ENCODE measurements around the gene SELENON.

SELENON gene

DNA sequence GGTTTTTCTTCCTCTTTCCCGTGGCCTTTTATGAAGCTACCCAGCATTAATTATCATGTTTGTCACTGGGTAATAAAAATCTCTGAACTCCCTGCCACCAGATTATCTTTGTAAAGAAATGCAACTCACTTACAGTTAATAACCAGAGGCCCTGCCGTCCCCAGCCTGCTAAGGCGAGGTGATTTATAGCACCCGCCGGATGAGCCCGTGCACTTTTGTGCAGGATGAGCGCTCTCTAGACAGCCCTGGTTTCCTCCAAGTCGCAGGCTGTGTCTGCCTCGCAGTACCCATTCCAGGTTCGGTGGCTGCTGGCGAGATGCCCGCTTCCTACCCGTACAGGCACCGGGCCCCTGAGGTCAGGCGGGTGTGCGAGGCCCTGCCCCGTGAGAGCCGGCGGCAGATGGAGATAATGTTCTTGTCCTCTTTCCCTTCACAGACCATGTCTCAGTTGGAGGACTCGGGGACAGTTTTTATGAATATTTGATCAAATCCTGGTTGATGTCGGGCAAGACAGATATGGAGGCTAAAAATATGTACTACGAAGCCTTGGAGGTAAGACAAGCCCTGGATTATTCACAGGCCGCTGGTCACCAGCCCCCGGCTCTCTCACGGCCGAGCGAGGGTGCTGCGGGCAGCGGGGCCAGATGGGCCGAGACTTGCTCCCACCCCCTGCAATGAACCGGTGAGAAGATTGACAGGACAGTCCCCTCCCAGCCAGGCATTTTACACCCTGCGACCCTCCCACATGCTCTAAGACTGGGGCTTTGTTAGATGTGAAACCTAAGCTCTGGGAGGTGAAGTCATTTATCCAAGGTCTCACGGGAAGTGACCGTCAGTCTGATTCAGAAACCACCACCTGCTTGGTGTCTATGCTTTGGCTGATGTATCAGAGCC is 28.5 kb upstream of the SELENON start:
- no peak for DNase-seq

DNA sequence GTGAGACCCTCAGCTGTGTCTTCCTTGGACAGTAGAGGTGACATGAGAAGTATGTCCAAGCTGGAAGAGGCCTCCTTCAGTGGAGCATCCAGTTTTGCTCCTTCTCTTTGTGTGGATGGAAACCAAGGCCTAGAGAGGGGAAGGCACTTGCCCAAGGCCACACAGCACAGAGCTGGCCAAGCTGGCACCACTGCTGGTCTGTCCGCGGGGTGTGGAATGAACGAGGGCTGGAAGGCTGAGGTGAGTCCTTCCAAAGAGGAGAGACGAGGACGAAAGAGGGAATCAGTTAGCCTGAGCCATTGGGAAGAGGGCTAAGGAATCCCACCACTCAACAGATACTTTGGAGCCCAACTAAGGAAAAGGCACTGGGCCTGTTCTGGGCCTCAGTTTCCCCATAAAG is 27.8 kb upstream of the SELENON start:
- DNase-seq = no peak

DNA sequence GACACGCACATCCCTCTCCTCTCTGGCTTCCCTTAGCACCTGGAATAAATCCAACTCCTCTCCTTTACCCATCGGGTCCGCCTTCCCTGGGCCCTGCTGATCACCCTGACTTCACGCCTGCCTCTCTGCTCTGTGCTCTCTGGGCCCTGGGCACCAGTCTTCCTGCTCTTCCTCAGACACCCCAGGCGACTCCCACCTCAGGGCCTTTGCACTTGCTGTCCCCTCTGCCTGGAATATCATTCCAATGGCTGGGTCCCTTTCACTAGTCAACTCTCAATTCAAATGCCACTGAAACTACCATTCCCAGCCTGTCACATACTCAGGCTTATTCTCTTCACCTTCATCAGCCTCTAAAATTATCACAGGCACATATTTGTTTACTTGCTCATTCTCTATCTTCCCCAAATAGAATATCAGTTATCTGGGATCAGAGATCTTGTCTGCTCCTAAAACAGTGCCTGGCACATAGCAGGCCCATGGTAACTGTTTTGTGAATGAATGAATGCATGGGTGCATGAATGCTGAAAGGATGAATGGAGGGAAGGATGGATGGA is 27.2 kb upstream of the SELENON start:
- DNase-seq = no peak

- DNase-seq = no peak
Observed at GRCh38 chr1:25773441-25774125, 26.4 kb upstream of the SELENON start.

GRCh38 chr1:25774206-25774803 is 25.7 kb upstream of the SELENON start:
- no peak for DNase-seq

GRCh38 chr1:25774921-25775771 is 24.8 kb upstream of the SELENON start:
- peak; percentile 71 for DNase-seq

GRCh38 chr1:25779388-25779787 is 20.6 kb upstream of the SELENON start:
- DNase-seq = no peak

DNA sequence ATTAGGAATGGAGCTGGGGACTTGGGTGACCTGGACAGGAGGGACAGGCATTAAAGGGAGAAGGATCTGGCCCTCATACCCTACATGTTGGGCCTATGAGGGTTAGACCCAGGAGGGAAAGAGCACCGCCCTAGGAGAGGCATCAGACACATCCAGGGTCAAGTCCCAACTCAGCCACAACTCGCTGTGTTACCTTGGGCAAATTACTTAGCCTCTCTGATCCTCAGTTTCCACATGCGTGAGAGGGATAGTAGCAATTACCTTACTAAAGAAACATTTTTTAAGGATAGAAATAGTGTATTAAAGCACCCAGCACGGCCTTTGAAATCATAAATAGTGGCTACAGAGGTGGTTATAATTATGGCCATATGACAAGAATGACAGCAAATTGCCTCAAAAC is 20.1 kb upstream of the SELENON start:
- DNase-seq = no peak

DNA sequence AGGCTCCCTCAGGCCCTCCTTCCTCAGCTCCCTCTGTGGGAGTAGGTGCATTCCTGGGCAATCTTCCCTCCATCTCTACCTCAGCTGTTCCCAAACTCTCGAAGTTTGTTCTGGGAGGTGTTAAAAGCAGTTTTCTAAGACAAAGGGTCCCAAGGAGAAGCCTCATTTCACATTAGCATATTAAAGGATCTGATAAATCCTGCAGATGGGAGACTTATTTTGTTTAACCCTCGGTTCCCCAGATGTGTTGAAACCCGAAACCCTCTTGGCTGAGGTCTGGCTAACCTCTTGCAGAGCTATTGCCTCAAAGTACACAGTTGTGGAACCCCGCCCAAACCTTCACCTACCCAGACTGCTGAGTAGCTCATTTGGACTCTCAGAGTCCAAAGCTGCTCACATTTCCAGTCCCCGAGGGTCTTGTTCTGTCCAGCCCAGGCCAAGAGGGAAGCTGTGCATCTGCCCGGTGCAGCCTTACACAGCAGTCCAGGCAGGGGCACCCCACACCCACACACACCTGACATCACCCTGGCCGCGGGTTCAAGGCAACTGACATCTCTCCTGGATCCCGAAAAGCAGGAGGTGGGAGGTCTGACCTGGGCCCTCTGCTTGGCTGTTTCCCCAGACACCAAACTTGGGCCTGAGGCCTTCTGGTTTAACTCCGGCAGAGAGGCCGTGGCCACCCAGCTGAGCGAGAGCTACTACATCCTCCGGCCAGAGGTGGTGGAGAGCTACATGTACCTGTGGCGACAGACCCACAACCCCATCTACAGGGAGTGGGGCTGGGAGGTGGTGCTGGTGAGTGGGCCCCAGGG is 19.5 kb upstream of the SELENON start:
- DNase-seq = no peak

DNA sequence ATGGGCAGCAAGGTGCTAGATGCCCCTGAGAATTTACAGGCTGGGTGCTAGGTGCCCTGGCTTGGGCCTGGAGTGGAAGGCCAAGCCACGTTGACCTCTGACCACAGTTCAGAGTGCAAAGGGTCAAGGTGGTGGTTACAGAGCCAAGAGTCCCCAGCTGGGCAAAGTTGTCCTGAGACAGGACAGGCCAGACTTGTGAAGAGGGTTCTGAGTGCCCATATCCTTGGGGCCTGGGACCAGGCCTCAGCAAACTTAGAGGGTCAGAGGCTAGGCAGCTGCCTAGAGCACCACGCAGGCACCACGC is 18.9 kb upstream of the SELENON start:
- DNase-seq = no peak

GRCh38 chr1:25782608-25783201 is 17.3 kb upstream of the SELENON start:
- no peak for DNase-seq

DNA sequence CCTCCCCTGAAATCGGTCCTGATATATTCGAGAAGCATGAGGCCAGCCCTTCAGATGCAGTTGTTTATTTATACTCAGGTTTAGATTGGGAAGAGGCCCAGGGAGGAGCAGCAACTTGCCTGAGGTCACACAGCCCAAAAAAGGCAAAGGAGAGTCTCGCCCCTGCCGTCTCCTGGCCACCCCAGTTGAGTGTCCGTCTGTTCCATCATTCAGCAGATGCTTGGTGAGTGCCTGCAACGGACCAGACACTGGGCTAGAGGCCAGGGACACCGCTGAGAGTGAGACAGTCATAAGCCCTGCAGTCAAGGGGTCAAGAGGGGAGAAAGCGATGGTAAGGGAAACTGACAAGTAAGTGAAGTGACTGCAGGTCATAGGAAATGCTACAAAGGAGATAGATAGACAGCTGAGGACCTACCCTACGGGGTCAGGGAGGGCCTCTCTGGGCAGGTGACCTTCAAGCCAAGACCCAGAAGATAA is 15.4 kb upstream of the SELENON start:
- DNase-seq = no peak

- no peak for DNase-seq
Observed at GRCh38 chr1:25785333-25786067, 14.5 kb upstream of the SELENON start.

- no peak for DNase-seq
Observed at GRCh38 chr1:25786887-25787759, 12.9 kb upstream of the SELENON start.

DNA sequence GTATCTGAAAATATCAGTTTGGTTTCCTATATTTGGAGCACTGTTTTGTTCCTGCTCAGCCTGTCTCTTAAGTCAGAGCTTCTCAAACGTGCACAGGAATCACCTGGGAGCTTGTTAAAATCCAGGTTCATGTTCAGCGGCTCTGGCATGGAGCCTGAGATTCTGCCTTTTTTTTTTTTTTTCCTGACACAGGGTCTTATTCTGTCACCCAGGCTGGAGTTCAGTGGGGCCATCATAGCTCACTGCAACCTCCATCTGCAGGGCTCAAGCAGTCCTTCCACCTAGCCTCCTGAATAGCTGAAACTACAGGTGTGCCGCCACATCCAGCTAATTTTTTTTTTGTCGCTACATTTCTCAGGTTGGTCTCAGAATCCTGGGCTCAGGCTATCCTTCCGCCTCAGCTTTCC is 12.2 kb upstream of the SELENON start:
- no peak for DNase-seq

GRCh38 chr1:25790472-25790871 is 9.5 kb upstream of the SELENON start:
- DNase-seq = no peak

GRCh38 chr1:25792115-25792514 is 7.9 kb upstream of the SELENON start:
- DNase-seq = no peak

- no peak for DNase-seq
Observed at GRCh38 chr1:25793585-25794170, 6.3 kb upstream of the SELENON start.

DNA sequence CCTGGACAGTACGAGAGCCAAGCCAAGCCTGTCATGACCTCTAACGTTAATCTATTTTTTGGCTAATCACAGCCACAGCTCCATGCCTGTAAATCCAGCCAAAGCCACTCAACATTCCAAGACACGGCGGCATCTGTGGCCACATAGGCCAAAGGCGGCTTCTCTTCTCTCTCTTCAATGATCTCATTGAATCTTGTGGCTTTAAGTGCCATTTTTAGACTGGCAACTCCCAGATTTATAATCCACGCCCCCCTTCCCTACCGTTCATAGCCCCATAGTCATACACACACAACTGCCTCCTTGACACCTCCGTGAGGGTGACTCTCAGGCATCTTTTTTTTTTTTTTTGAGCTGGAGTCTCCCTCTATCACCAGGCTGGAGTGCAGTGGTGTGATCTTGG is 5.7 kb upstream of the SELENON start:
- DNase-seq = no peak
